BE2C (cell line): ENCODE measurements around the gene RFX2.

Experiments used
- DNase-seq: peaks from one replicate; pipeline ENCODE4 v3.0.0-alpha.2; 2020
- H3K27me3 ChIP-seq: fragments of 250-450 bp; sonication (Bioruptor Pico); 2 replicates; pipeline ENCODE4 v1.5.1; 2020; ENCODE audit warnings: mild to moderate bottlenecking
- H3K36me3 ChIP-seq: fragments of 250-450 bp; sonication (Bioruptor Pico); 2 replicates; pipeline ENCODE4 v1.5.1; 2020; ENCODE audit warnings: mild to moderate bottlenecking
- H3K4me1 ChIP-seq: fragments of 250-450 bp; sonication (Bioruptor Pico); 2 replicates; pipeline ENCODE4 v1.5.1; 2020
- H3K4me3 ChIP-seq: 2 replicates; pipeline ENCODE4 v1.5.1; 2011; ENCODE audit warnings: low read depth, low read length
- H3K9me3 ChIP-seq: fragments of 250-450 bp; sonication (Bioruptor Pico); 2 replicates; pipeline ENCODE4 v1.5.1; 2020
- CTCF ChIP-seq: IDR thresholded peaks from 2 replicates; pipeline ENCODE4 v1.5.1; 2012; ENCODE audit warnings: mild to moderate bottlenecking, low read depth, low read length

RFX2 gene

GRCh38 chr19:6118043-6118442 is 7.7 kb upstream of the RFX2 start:
- no peak for DNase-seq
- H3K4me3 ChIP-seq = no peak overlapping the region
- H3K36me3 ChIP-seq = no peaks in the 10 kb centered on the region
- H3K4me1 ChIP-seq = no peaks in the 10 kb centered on the region
- H3K9me3 ChIP-seq = peaks cover 3% of the 10 kb centered on the region; the same call in 1 of the 2 replicates
- no peaks in the 10 kb centered on the region for H3K27me3 ChIP-seq
- no peak for TF ChIP-seq CTCF

GRCh38 chr19:6117534-6117933 is 7.2 kb upstream of the RFX2 start:
- no peak for DNase-seq
- Histone ChIP-seq H3K9me3 (peaks cover 3% of the 10 kb centered on the region; the same call in 1 of the 2 replicates), H3K36me3 (no peaks in the 10 kb centered on the region), H3K4me3 (no peak overlapping the region), H3K27me3 (no peaks in the 10 kb centered on the region), H3K4me1 (no peaks in the 10 kb centered on the region)
- TF ChIP-seq CTCF = no peak

DNA sequence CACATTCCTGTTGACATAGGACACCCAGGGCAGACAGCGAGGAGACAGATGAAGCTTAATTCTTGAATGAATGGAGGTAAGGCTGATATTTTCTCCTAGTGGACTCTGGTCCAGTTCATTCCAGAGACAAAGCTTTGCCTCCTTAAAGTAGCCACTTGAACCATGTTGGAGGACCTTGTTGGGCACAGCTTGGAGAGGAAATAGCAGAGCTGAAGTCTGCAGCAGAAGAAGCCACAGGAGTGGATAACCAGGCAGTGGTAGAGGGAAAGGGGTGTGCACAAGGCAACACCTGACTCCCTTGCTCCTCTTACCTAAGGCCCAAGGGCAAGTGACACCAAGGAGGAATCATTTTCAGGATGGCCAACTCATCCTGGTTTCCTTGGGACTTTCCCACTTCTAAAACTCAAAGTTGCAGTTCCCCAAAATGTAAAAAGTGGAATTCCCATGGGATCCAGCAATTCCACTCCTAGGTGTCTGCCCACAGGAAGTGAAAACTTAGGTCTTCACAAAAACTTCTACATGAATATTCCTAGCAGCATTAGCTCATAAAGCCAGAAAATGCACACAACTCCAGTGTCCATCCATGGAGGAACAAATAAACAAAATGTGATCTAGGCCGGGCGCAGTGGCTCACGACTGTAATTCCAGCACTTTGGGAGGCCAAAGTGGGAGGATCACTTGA is 6.6 kb upstream of the RFX2 start:
- H3K4me3 ChIP-seq = no peak overlapping the region
- H3K36me3 ChIP-seq = no peaks in the 10 kb centered on the region
- H3K27me3 ChIP-seq = no peaks in the 10 kb centered on the region
- H3K4me1 ChIP-seq = no peaks in the 10 kb centered on the region
- TF ChIP-seq CTCF = no peak
- H3K9me3 ChIP-seq = peaks cover 3% of the 10 kb centered on the region; the same call in 1 of the 2 replicates
- no peak for DNase-seq

DNA sequence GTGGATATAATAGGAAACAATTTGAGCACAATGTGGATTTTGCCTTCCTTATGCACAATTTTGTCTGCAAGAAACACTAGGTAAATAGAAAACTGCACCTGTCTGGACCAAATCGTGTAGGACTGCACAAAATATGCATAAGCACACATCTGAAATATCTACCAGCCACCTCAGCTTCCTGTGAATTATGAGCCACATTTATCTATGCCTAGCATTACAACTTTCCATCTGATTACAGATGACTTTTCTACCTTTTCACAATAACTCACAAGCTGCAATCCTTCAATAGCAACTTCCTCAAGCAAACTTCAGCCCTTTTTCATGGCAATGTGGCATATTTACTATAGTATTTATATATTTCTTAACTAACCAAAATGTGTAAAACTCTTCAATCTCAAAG is 5.7 kb upstream of the RFX2 start:
- no peak for TF ChIP-seq CTCF
- H3K9me3 ChIP-seq = peaks cover 3% of the 10 kb centered on the region; the same call in 1 of the 2 replicates
- H3K4me1 ChIP-seq = no peaks in the 10 kb centered on the region
- DNase-seq = no peak
- no peaks in the 10 kb centered on the region for H3K36me3 ChIP-seq
- H3K27me3 ChIP-seq = no peaks in the 10 kb centered on the region
- H3K4me3 ChIP-seq = no peak overlapping the region

- H3K36me3 ChIP-seq = no peaks in the 10 kb centered on the region
- no peaks in the 10 kb centered on the region for H3K27me3 ChIP-seq
- no peaks in the 10 kb centered on the region for H3K4me1 ChIP-seq
- H3K4me3 ChIP-seq = no peak overlapping the region
- H3K9me3 ChIP-seq = peaks cover 3% of the 10 kb centered on the region; the same call in 1 of the 2 replicates
- no peak for TF ChIP-seq CTCF
- no peak for DNase-seq
Observed at GRCh38 chr19:6113616-6114188, 3.4 kb upstream of the RFX2 start.

DNA sequence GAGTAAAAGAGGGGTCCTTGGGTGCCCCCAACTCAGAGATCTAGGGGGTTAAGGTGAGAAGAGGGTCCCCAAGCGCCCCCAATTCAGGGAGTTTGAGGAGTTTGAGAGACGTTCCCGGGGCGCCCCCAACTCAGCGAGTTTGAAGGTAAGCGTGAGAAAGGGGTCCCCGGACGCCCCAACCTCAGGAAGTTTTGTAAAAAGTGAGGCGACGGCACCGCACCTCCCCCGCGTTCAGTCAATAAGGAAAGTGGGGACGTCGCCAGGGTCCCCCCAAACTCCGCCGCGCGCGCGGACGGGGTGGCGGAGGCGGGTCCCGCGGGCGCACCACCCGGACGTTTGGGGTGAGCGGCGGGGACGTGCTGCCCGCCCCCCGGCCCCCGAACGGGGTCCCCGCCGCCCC is 353 bp downstream of the RFX2 start:
- H3K36me3 ChIP-seq = no peaks in the 10 kb centered on the region
- H3K4me1 ChIP-seq = no peaks in the 10 kb centered on the region
- H3K27me3 ChIP-seq = no peaks in the 10 kb centered on the region
- no peak for TF ChIP-seq CTCF
- no peaks in the 10 kb centered on the region for H3K9me3 ChIP-seq
- peak overlapping the region; percentile 83 for H3K4me3 ChIP-seq
- DNase-seq = no peak
